HCT116 (cell line): ENCODE data around the gene NFIX.

Experiments
- CTCF ChIP-seq, 3 experiments: fragments of 200-600 bp in 1 of 3; sonication (generic) in 1 of 3; IDR thresholded peaks in 2 of 3; conservative IDR thresholded peaks in 1 of 3; 2 replicates each; pipeline ENCODE4 v1.5.1; 2012 to 2017; ENCODE audit warnings: low read depth in 2 of 3, low read length in 2 of 3, antibody characterized with exemption in 1 of 3, borderline replicate concordance in 1 of 3, control low read depth in 1 of 3, mild to moderate bottlenecking in 1 of 3, mixed read lengths in 1 of 3, mixed run types in 1 of 3, moderate library complexity in 1 of 3; ENCODE audit not compliant: insufficient read depth in 1 of 3
- MAX ChIP-seq: IDR thresholded peaks from 2 replicates; pipeline ENCODE4 v1.6.1; 2012
- POLR2A ChIP-seq: IDR thresholded peaks from 2 replicates; pipeline ENCODE4 v1.7.0; 2011; ENCODE audit warnings: borderline replicate concordance; ENCODE audit not compliant: insufficient read depth, insufficient read length; ENCODE audit errors: extremely low read depth
- SIN3A ChIP-seq: IDR thresholded peaks from 2 replicates; pipeline ENCODE4 v1.6.1; 2012; ENCODE audit warnings: low read depth
- YY1 ChIP-seq: IDR thresholded peaks from 2 replicates; pipeline ENCODE4 v1.6.1; 2011; ENCODE audit warnings: low read length, low read depth, moderate library complexity, mild to moderate bottlenecking; ENCODE audit not compliant: insufficient replicate concordance; ENCODE audit errors: extremely low read depth

- TF ChIP-seq POLR2A = no peak
- no peak for TF ChIP-seq CTCF (IDR thresholded peaks at IDR 0.05 in 2 of 3, conservative IDR thresholded peaks at IDR 0.05 in 1 of 3; ENCODE audit: borderline replicate concordance in 1 of 3, insufficient read depth in 1 of 3, low read depth in 2 of 3, low read length in 2 of 3)
- TF ChIP-seq MAX = no peak; the same call in 1 of the 2 replicates
- TF ChIP-seq YY1 = no peak
- no peak for TF ChIP-seq SIN3A
Measured at GRCh38 chr19:12995596-12996405, 526 bp downstream of the NFIX start.
